ENCODE results near the gene P2RX5. TPM values are rescaled to one million over a fixed set of nuclear protein-coding genes. Genes with fewer than 3 reads are reported as not detected.
A peak's percentile ranks its signal among the peaks of the same experiment; 100 is the strongest.

P2RX5 gene
- total RNA-seq, 1 experiment from 2014 or later = 14.9 TPM

GRCh38 chr17:3641014-3641413 lies 54.9 kb downstream of the P2RX5 start:
- TF ChIP-seq TCF7L2 (IDR thresholded peaks at IDR 0.05; ENCODE audit: low read depth, low read length) (no peak), SIN3A (IDR thresholded peaks at IDR 0.05; ENCODE audit: borderline replicate concordance, insufficient read depth, low read depth, low read length) (no peak), REST (IDR thresholded peaks at IDR 0.05; ENCODE audit: insufficient read depth in 1 of 2, low read depth in 2 of 2, low read length in 1 of 2) (no peak), POLR2AphosphoS5 (IDR thresholded peaks at IDR 0.05; ENCODE audit: low read depth, low read length) (no peak), CTCF (IDR thresholded peaks at IDR 0.05) (no peak)
- CTCF ChIA-PET = no interaction called here
- Histone ChIP-seq H3K9me3 (ENCODE audit: control insufficient read depth, insufficient read depth, low read depth, low read length) (no peaks in the 10 kb centered on the region), H3K27me3 (ENCODE audit: control insufficient read depth, insufficient read depth, low read length) (no peaks in the 10 kb centered on the region), H3K4me3 (ENCODE audit: low read depth in 2 of 2, low read length in 2 of 2) (no peak overlapping the region), H3K36me3 (ENCODE audit: control insufficient read depth, insufficient read depth, low read length) (no peaks in the 10 kb centered on the region), H3K4me1 (ENCODE audit: control insufficient read depth, insufficient read depth, low read length) (no peaks in the 10 kb centered on the region), H3K27ac (ENCODE audit: low read length) (no peak overlapping the region)
- DNase-seq (ENCODE audit: low read depth, low spot score) = no peak
- ATAC-seq = no peak
- BruUV-seq (replicated peaks) = no TSS peak
- intact Hi-C loops (cut with micrococcal nuclease; ENCODE audit: unreplicated experiment) (no loop called here), in situ Hi-C loops (cut with HindIII; ENCODE audit: low pct_unique_long_range_greater_than_20kb, low sequenced_read_pairs) (no loop called here)
- POLR2A ChIA-PET = no interaction called here

- ChIA-PET CTCF (no interaction called here), POLR2A (no interaction called here)
- no peaks in the 10 kb centered on the region for H3K9me3 ChIP-seq (ENCODE audit: control insufficient read depth, insufficient read depth, low read depth, low read length)
- BruUV-seq (replicated peaks) = TSS peak; percentile 47
- ATAC-seq (no peak), DNase-seq (ENCODE audit: low read depth, low spot score) (no peak)
- H3K36me3 ChIP-seq (ENCODE audit: control insufficient read depth, insufficient read depth, low read length) = peaks cover 2% of the 10 kb centered on the region; the same call in 1 of the 2 replicates
- H3K27ac ChIP-seq (ENCODE audit: low read length) = no peak overlapping the region
- in situ Hi-C loops (cut with HindIII; ENCODE audit: low pct_unique_long_range_greater_than_20kb, low sequenced_read_pairs) = no loop called here
- H3K27me3 ChIP-seq (ENCODE audit: control insufficient read depth, insufficient read depth, low read length) = no peaks in the 10 kb centered on the region
- no peak overlapping the region for H3K4me3 ChIP-seq (ENCODE audit: low read depth in 2 of 2, low read length in 2 of 2)
- intact Hi-C loops (cut with micrococcal nuclease; ENCODE audit: unreplicated experiment) = no loop called here
- TF ChIP-seq SIN3A (IDR thresholded peaks at IDR 0.05; ENCODE audit: borderline replicate concordance, insufficient read depth, low read depth, low read length) (no peak), CTCF (IDR thresholded peaks at IDR 0.05) (no peak), TCF7L2 (IDR thresholded peaks at IDR 0.05; ENCODE audit: low read depth, low read length) (no peak), POLR2AphosphoS5 (IDR thresholded peaks at IDR 0.05; ENCODE audit: low read depth, low read length) (no peak), REST (IDR thresholded peaks at IDR 0.05; ENCODE audit: insufficient read depth in 1 of 2, low read depth in 2 of 2, low read length in 1 of 2) (no peak)
- no peaks in the 10 kb centered on the region for H3K4me1 ChIP-seq (ENCODE audit: control insufficient read depth, insufficient read depth, low read length)
These were observed 55.9 kb downstream of the P2RX5 start for GRCh38 chr17:3639981-3640596.

All from Panc1 (cell line).